ENCODE results near the gene MMD. TPM values are rescaled to one million over a fixed set of nuclear protein-coding genes. Genes with fewer than 3 reads are reported as not detected.
"Not testable (repeated sequence)": the region's sequence is repeated elsewhere in the genome, so short reads cannot be mapped to it uniquely, and the experiment has no call there.

Gene MMD
- polyA plus RNA-seq, 12 donors: 12.3 to 19.7 (median 16.2) TPM; not detected in 1

DNA sequence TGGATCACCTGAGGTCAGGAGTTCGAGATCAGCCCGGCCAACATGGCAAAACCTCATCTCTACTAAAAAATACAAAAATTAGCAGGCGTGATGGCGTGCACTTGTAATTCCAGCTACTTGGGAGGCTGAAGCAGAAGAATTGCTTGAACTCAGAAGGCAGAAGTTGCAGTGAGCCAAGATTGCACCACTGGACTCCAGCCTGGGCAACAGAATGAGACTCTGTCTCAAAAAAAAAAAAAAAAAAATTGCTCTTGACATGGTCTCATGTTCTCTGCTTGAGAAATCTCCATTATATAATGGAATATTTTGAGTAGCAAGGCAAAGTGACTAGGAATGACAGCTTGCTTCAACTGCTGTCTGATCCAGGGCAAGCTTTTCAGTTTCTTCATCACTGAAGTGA, 24.4 kb upstream of the MMD start:
- not testable (repeated sequence) for DNase-seq

DNA sequence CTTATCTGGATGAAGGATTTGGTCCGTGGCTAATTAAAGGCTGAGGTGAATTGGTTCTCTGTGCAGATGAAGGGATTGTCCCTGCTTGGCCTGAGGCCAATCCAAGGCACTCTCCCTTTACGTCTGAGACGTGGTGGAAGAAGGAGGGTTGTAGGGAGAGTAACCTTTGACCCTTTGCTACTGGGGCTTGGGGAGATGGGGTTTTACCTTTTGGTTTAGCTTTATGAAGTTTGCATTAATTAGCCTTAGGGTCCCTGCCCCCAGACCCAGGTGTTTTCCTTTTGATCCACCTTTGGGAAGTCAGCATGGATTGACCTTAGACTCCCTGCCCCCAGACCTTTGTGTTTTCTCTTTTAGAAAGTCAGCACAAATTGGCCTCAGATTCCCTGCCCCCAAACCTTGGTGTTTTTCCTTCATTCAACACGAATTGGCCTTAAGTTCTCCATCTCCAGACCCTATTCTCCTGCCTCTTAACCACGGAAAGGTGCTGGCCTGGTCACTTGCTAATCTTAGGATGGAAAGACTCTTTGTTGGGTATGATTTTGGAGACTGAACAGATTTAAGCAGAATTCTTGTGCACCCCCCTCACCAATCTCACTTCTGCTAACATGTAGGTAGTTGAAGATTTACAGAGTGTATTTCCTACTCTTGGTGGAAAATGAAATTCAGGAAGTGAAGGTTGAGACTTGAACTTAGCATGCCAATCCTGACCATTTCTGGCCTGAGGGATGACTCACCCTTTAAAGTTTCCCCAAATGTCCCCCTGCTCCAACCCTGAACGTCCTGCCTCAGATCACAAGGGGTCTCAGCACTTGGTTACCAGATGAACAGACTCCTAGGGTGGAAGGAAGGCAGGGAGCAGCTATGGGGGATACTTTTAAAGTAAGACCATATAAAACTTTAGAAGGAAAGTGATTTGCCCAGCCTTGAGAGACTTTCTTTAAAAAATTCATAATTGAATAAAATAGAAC, 23.1 kb upstream of the MMD start:
- no peak for DNase-seq

DNA sequence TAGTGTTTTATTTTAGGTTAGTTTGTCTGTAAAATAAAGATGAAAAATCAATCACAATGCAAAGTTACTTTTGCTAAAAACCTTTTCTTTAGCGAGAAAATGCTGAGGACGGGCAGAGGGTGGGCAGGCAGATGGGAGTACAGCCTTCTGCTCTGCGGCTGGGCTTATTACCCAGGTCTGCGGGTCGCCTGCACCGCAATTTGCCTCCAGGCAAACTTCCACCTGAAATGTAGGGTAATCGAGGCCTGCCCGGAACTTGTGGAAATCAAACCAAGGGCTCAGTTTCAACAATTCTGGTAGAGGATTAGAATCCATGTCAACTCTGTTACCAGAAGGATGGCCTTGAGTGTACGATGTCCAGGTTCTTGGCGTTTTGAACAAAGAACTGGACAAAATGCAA, 22.3 kb upstream of the MMD start:
- no peak for DNase-seq

DNA sequence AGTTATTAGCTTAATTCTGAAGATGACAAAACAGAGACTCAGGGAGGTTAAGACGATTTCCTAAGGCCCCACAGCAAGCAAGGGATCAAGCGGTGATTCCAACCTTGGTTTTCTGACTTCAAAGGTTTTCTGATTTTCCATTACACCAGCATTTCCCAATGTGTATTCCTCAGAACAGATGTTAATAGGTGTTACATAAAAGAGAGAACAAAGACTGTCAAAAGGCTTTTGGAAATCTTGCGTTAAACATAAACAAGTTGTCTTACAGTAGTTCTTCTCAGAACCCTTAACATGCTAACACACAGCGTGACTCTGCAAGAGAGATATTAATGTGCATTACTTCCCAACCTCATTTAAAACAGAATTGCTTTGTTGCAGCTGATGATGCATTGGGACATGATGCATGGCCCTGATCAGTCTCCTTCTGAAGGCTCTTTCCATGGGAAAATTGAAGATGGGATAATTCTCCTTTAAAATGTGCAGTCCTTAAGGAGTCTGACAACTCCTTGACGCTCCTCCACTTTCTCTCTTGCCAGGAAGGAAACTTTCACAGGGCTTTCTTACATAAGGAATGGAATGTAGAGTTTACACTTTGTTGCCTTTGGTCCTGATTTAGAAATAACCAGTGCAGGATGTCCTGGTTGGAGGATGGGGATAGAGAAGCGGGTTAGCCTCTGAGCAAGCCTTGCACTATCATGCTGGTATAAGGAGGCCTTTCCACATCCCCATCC, 21.5 kb upstream of the MMD start:
- no peak for DNase-seq

DNA sequence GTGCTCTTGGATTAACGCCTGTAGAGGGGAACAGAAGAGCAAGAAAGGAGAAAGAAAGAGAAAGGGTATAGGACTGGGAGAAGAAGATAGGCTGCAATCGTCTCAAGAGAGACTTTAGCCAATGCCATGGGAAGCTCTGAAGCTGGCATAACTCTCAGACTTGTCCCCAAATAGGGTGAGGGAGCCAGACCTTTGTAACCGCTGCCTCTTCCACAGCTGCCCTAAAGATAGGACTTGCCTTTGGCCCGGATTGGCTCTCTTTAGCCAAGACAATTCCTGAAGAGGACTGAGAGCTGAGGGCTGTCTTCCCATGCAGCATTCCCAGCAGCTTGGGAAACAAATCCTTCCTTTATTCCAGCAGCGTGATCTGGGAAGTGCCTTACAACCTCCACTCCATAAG, 20.8 kb upstream of the MMD start:
- no peak for DNase-seq

DNA sequence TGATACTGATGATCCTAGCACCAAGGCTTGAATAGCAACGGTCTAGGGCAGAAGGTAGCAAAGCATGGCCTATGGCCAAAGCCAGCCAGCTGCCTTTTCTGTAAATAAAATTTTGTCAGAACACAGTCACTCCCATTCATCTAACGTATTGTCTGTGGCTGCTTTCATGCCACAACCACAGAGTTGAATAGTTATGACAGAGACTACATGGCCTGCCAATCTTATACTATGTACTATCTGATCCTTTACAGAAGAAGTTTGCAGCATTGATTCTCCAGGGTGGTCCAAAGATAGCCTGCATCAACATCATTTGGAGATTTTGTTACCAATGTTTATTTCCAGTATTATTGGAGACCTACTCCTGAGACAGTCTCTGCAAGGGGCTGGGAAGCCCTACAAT, 19.9 kb upstream of the MMD start:
- no peak for DNase-seq

DNA sequence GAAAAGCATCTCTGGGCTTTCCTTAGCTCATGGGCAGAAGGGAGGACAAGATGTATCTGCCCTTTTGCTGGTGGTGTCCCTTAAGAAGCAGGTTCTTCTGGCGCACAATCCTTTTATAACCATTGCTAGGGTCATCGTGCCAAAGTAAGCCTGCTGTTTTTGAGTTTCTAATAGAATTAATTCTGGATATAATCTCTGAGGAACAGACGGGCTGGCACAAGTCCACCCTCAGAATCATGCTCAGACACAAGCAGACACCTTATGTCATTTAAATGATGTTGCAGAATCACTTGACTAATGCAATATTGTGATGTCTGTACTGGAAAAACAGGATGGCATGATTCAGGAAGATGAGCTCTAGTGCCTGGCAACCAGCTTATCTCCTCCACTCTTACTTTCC, 18.8 kb upstream of the MMD start:
- no peak for DNase-seq

DNA sequence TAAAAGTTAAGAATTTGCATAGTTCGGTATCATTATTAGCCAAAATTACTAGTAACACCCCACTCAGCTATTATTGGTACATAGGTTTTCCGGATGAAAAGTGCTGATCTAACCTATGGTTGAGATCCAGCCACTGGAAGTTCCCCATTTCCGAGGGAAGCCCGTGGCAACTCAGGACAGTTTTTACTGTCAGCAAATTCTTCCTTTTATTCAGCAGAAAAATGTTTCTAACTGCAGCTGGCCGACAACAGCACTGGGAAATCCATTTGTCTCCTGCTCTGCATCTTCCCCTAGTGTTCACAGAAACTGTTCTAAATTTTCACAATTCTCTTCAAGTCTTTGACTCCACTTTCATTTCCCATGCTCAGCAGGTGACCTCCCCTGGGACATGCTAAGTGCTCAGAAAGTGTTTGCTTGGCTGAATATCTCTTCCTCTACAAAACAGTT, 15.5 kb upstream of the MMD start:
- no peak for DNase-seq

DNA sequence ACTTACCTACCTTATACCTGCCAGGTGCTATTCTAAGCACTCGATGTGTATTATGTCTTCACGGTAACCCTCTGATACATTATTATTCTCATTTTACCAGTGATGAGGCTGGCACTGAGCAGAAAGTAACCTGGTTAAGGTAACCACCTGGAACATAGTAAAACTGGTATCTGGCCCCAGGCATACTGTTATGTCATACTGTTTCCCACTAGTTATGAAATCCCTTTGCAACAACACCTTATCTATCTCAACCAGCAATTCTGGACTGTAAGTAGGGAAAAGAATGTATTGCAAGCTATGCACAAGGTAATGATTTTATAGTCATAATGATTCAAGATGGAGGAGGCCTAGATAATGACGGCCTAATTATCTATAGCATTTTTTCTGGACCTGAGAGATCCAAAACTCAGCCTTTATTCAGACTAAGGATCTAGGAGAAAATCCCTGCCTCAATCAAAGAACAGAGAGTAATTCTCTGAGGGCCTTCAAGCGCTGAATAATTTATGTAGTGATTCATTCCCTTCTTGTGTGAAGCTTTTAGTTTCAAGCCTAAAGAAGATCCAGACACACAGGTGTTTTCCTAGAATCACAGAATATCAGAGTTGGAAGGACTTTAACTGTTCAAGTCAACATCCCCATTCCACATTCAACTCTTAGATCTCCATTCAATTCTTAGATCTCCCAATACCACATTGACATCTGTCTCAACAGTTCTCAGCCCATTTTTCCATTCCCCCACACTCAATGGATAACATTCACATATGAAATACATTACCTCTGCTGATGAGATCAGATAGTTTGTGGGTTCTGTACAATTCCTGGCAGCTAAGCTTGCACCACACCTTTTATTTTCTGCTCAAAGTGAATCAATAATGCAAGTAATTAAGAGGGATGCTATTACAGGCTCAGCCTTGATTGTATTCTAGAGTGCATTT, 14.9 kb upstream of the MMD start:
- DNase-seq: no peak

DNA sequence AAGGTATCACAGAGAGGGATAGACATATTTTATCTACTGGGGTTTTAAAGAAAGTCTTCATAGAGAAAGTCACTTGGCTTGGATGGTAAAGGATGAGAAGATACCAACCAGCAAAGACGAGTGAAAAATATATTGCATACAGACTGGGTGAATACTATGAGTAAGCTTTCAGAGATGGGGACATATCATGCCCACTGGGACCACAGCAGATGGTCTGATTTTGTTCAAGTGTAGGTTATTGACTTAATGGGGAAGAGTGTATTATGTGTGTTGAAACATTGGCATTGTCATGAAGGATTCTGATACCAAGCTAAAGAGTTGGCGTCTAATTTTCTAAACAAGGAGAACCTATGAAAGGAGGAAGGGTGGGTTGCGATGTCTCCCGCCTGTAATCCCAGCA, 13.8 kb upstream of the MMD start:
- DNase-seq: no peak

DNA sequence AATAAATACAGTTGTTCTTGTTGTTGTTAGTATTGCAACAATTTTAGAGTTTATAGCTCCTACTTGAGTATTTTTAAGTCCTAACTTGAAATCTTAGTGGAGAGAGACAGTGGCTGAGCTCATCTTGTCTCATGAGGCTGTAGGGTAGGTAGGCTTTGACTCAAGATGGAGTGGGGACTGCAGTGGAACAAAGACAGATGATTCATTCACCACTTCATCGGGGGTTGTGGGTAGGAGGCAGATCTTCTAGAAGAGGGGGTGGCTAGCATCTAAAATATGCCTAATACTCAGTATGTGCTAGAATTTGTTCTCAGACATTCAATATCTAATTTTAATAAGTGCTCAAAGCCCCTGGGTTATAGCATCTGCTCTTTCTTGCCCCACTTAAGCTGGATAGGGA, 13.1 kb upstream of the MMD start:
- DNase-seq: no peak

DNA sequence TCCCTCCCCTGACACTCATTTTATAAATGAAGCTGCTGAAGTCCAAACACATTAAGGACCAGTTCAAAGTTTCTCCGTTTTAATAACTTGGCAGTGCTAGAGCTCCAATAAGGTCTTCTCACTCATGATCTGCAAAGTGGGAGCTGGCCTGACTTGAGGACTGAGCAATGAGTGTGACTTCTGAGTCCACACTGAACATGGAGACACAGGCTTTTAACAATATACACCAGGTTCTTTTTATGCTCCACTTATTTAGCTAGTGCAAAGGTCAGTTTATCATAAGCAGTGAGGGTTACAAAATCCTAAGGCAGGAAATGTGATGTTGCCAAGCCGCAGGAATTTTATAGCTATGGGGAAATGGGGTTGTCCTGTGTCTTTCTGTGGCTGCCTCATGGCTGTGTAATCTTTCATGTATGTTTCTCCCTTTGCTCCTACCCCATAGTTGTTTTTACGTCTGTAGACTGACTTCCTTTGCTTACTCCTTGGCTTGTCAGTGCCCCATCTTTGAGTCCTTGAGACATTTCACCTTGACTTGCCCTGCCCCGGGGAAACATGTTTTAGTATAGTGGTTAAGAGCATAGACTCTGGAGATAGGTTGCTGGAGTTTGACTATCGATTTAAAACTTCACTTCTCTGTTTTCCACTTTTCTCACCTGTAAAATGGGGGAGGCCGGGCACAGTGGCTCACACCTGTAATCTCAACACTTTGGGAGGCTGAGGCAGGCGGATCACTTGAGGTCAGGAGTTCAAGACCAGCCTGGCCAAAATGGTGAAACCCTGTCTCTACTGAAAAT, 12.2 kb upstream of the MMD start:
- DNase-seq: no peak

DNA sequence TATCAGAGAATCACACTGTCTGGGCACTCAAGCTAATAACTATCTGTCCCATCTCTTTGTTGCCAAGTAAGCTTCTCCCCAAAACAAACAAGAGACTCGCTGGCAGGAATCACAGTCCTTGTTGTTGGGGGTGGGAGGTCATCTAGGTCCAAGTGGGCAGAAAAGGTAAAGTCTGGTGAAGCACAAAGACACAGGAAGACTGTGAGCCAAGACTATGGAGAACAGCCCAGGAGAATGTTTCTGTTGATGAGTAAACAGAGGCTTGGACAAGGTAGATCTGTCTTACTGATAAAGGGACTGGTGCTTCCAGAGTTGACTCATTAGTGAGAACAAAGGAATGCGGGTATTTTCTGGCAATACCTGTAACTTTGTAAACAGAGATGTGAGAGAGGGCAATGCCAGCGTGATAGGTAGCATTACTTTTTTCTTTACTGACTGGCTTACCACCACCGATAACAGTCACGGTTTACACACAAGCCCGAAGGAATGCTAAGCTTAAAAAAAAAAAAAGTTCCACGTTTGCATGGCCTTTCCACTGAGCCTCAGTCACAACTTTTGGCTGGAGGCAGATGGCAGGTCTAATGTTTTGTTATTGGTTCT, 11.5 kb upstream of the MMD start:
- DNase-seq: no peak

DNA sequence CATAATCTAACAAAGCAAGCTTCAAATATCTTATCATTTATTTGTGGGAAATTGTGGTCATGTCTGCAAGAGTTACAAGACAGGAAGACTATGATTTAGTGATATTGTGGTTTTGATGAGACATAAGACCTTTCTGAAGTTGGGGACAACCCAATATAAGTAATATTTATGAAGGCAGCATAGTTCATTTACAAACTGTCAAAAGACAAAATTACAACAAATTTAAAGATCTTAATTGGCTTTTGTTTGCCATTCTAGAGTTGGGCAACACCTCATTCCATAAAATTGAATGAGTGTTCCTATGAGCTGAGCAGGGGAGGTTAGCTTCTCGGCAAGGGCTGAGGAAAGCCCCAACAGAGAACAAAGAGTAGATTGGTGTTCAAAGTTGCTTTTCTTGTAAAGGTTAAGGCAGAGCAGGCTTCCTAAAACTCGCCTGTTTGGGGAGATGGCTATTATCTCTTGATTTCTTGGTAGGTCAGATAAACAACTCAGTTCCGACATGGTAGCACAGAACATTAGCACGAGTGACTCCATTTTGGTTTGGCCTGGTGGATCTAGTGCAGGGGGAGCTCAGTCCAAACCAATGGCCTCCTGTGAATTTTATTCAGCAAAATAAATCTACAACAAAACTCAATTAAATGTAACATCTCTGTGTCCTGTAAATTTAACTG, 10.9 kb upstream of the MMD start:
- DNase-seq: no peak

DNA sequence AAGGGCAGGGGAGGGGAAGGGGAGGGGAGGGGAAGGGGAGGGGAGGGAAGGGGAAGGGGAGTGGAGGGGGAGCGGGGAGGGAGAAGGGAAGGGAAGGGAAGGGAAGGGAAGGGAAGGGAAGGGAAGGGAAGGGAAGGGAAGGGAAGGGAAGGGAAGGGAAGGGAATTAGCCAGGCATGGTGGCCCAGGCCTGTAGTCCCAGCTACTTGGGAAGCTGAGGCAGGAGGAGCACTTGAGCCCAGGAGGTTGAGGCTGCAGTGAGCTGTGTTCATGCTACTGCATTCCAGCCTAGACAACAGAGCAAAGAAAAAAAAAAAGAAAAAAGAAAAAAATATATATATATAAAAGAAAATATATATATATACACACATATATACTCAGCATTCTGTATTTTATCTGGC, 10.3 kb upstream of the MMD start:
- not testable (repeated sequence) for DNase-seq

DNA sequence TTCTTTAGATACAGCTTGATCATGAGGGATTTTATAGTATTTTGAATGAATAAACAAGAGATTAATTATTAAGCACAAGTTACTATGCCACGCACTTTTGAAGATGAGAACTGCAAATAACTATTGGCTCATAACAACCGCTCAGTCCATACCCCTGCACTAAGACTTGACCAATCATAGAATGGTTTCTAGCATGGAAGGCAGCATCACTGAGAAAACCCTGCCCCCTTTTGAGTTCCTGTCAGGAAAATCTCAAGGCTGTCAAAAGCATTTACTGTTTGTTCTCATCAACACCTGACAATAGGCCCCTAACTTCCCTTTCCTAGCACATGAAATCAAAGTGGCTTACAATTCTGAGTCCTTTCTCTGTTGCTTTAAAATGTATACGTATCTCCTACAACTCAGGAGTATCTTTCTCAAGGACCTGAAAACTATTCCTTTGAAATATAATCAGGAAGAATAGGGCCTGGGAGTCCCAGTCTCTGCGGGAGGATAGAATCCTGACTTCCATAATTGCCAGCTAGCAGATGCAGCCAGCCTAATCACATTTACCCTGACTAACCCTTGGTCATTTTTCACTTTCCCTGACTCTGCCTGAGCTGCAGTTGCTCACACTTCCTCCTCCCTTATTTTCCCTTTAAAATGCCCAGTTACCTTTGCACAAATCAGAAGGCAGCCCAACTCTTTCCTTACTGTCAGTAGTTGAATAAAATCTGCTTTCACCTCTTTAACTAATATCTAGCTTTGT, 9.1 kb upstream of the MMD start:
- no peak for DNase-seq

DNA sequence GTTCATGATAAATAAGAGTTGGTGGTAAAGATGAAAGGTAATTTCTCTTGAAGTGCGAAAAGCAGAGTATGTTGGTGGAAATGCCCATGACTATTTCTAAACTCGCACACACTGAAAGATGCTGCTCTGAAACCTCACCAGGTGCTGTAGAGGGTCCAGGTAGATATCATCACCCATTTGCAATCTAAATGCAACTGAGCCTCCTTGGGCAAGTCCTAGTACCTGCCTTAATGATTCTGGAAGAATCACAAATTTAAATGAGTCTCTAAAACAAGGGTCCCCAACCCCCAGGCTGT, 5.9 kb upstream of the MMD start:
- no peak for DNase-seq

DNA sequence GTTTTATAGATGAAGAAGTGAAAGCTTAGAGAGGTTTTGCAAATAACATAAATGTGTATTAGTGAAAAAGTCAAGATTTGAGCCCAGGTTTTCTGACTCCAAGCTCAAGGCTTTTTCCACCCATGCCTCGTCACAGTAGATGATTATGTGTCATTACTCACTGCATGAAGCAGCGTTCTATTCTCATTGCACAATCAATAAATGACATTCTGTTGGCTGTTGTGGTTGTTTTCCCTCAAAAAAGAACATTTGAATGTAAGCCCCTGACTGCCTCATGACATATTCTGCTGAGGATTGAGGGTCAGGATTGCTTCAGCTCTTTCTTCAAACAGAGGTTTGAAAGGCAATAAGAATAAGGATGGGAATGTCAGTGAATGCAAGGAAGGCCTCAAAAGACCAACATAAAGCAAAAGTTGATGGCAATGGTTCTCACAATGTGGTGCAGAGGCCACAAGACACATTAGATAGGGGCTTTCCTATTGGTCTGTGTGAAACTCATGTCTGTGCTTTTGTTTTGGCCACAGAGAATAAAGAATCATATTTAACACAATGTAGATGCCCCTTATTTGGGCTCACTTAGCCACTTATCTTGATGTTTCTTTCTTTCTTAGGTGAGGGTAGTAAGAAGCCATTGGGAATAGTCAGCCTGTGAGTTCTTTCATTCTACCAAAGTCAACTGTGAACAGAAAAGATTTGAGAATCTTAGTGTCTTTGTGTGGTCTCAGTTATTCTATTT, 5.4 kb upstream of the MMD start:
- DNase-seq: no peak
